Loucy (cell line): ENCODE results near the gene LRFN4.

Experiments
- CTCF ChIP-seq: fragments of 200-600 bp; sonication (generic); conservative IDR thresholded peaks from 2 replicates; pipeline ENCODE4 v1.5.1; 2014; ENCODE audit warnings: mild to moderate bottlenecking, antibody characterized with exemption, low read length
- EZH2phosphoT487 ChIP-seq: fragments of 200-600 bp; IDR thresholded peaks from 2 replicates; pipeline ENCODE4 v1.6.1; 2018; ENCODE audit warnings: antibody characterized with exemption, mild to moderate bottlenecking, moderate library complexity, borderline replicate concordance

- TF ChIP-seq CTCF (no peak), EZH2phosphoT487 (no peak)
Measured at GRCh38 chr11:66864924-66865697, 8.2 kb downstream of the LRFN4 start.
